Spinal cord (tissue), 10 donors: ENCODE data around the gene EZR. TPM values are rescaled to one million over a fixed set of nuclear protein-coding genes. Genes with fewer than 3 reads are reported as not detected.
A peak's percentile ranks its signal among the peaks of the same experiment; 100 is the strongest.
"Not testable (repeated sequence)": the region's sequence is repeated elsewhere in the genome, so short reads cannot be mapped to it uniquely, and the experiment has no call there.

Experiments used
- DNase-seq, 6 donors: peaks; one replicate each; pipeline versions ENCODE4 v3.0.0 to v3.0.0-alpha.2; 2013 to 2015; ENCODE audit warnings: low spot score in 6 of 6, low read depth in 4 of 6
- H3K27ac ChIP-seq: one replicate; pipeline ENCODE4 v1.5.1; 2013; ENCODE audit warnings: low read depth, low read length, control low read depth
- H3K27me3 ChIP-seq: one replicate; pipeline ENCODE4 v1.6.1; 2013; ENCODE audit warnings: low read length; ENCODE audit not compliant: control insufficient read depth, insufficient read depth
- H3K36me3 ChIP-seq: one replicate; pipeline ENCODE4 v1.6.1; 2013; ENCODE audit warnings: low read length; ENCODE audit not compliant: control insufficient read depth, insufficient read depth
- H3K4me1 ChIP-seq: one replicate; pipeline ENCODE4 v1.6.1; 2013; ENCODE audit warnings: low read length; ENCODE audit not compliant: control insufficient read depth, insufficient read depth
- H3K4me3 ChIP-seq: one replicate; pipeline ENCODE4 v1.5.1; 2013; ENCODE audit warnings: low read depth, low read length, control low read depth
- H3K9me3 ChIP-seq: one replicate; pipeline ENCODE4 v1.6.1; 2013; ENCODE audit warnings: low read length; ENCODE audit not compliant: control insufficient read depth, insufficient read depth
- whole genome bisulfite sequencing: methylation state at CpG from one replicate; pipeline ENCODE4 v1.1.5; 2013; ENCODE audit warnings: missing lambda C conversion rate; ENCODE audit not compliant: insufficient coverage; 5-methylcytosine and 5-hydroxymethylcytosine counted together
- polyA plus RNA-seq, 2 donors: library from polyadenylated mRNA; unstranded; fragments of 120-200 nt; gene quantifications; one replicate each; pipeline ENCODE4 v1.2.1, GENCODE V29; 2013; ENCODE audit not compliant: insufficient read length in 2 of 2
- total RNA-seq, 2 donors: library from RNA; depleted of rRNA in 1 of 2; stranded (reverse); fragments of 120-200 nt in 1 of 2; fragments of >200 nt in 1 of 2; gene quantifications; one replicate each; pipeline versions ENCODE4 v1.2.3 to v1.2.4, GENCODE V29; 2013 to 2014
- donor health status: healthy.

Gene EZR
- total and polyA plus RNA-seq, 4 donors = 114 to 244 (median 177) TPM

- WGBS = 58% methylated on average over 5 of the region's 7 CpGs
- Histone ChIP-seq H3K27ac (no peak overlapping the region), H3K4me1 (peaks cover 25% of the 10 kb centered on the region), H3K4me3 (no peak overlapping the region), H3K27me3 (no peaks in the 10 kb centered on the region), H3K9me3 (no peaks in the 10 kb centered on the region), H3K36me3 (no peaks in the 10 kb centered on the region)
- peak in 1 of 6 donors; percentile 73 for DNase-seq
These were observed 17.4 kb downstream of the EZR start for GRCh38 chr6:158801655-158802294.

- Histone ChIP-seq H3K4me1 (peaks cover 29% of the 10 kb centered on the region), H3K27ac (peak overlapping the region; percentile 49), H3K4me3 (no peak overlapping the region), H3K27me3 (no peaks in the 10 kb centered on the region), H3K9me3 (no peaks in the 10 kb centered on the region), H3K36me3 (no peaks in the 10 kb centered on the region)
- WGBS = 39% methylated on average over 7 of the region's 11 CpGs
- DNase-seq = peak in 2 of 6 donors; percentile 90 to 92
These were observed 19.9 kb downstream of the EZR start for GRCh38 chr6:158799051-158799792.

GRCh38 chr6:158798311-158798710, 20.9 kb downstream of the EZR start:
- WGBS = 39% methylated on average over 3 of the region's 8 CpGs
- Histone ChIP-seq H3K36me3 (no peaks in the 10 kb centered on the region), H3K27me3 (no peaks in the 10 kb centered on the region), H3K9me3 (no peaks in the 10 kb centered on the region), H3K4me1 (peaks cover 26% of the 10 kb centered on the region), H3K27ac (peak overlapping the region; percentile 49), H3K4me3 (no peak overlapping the region)
- DNase-seq = no peak

GRCh38 chr6:158797331-158798310, 21.5 kb downstream of the EZR start:
- H3K4me1 ChIP-seq = peaks cover 26% of the 10 kb centered on the region

GRCh38 chr6:158796353-158796752, 22.8 kb downstream of the EZR start:
- Histone ChIP-seq H3K9me3 (no peaks in the 10 kb centered on the region), H3K27ac (no peak overlapping the region), H3K4me1 (peaks cover 28% of the 10 kb centered on the region), H3K27me3 (no peaks in the 10 kb centered on the region), H3K36me3 (no peaks in the 10 kb centered on the region), H3K4me3 (no peak overlapping the region)
- no peak for DNase-seq
- 90% methylated on average over 2 of the region's 3 CpGs for WGBS

More at GRCh38 chr6:158797331-158798310, 21.5 kb downstream of the EZR start:
- no peaks in the 10 kb centered on the region for H3K36me3 ChIP-seq
- no peaks in the 10 kb centered on the region for H3K9me3 ChIP-seq
- peak overlapping the region; percentile 15 for H3K27ac ChIP-seq
- H3K27me3 ChIP-seq = no peaks in the 10 kb centered on the region
- no CpG with 5 or more reads among the region's 3 CpGs for whole genome bisulfite sequencing
- DNase-seq = peak in 1 of 6 donors; percentile 37
- no peak overlapping the region for H3K4me3 ChIP-seq

- Histone ChIP-seq H3K27me3 (no peaks in the 10 kb centered on the region), H3K4me3 (no peak overlapping the region), H3K27ac (no peak overlapping the region), H3K4me1 (peaks cover 22% of the 10 kb centered on the region), H3K36me3 (no peaks in the 10 kb centered on the region), H3K9me3 (no peaks in the 10 kb centered on the region)
- no peak for DNase-seq
- WGBS = 100% methylated on average over 2 of the region's 5 CpGs
These were observed 23.7 kb downstream of the EZR start for GRCh38 chr6:158795516-158795915.

- WGBS = no CpG with 5 or more reads among the region's 1 CpG
These were observed 25.7 kb downstream of the EZR start for GRCh38 chr6:158793432-158793831.

GRCh38 chr6:158792505-158792904, 26.7 kb downstream of the EZR start:
- 89% methylated on average over 6 of the region's 10 CpGs for WGBS
- peaks cover 16% of the 10 kb centered on the region for H3K4me1 ChIP-seq

More at GRCh38 chr6:158793432-158793831, 25.7 kb downstream of the EZR start:
- no peak for DNase-seq
- Histone ChIP-seq H3K4me1 (peaks cover 18% of the 10 kb centered on the region), H3K9me3 (no peaks in the 10 kb centered on the region), H3K4me3 (no peak overlapping the region), H3K36me3 (peaks cover under 1% of the 10 kb centered on the region), H3K27me3 (no peaks in the 10 kb centered on the region), H3K27ac (no peak overlapping the region)

GRCh38 chr6:158791274-158791855, 27.8 kb downstream of the EZR start:
- H3K4me3 ChIP-seq = no peak overlapping the region
- peaks cover 18% of the 10 kb centered on the region for H3K4me1 ChIP-seq
- H3K36me3 ChIP-seq = peaks cover 7% of the 10 kb centered on the region
- no peaks in the 10 kb centered on the region for H3K9me3 ChIP-seq
- H3K27me3 ChIP-seq = no peaks in the 10 kb centered on the region
- no peak for DNase-seq
- WGBS = no CpG with 5 or more reads among the region's 7 CpGs
- H3K27ac ChIP-seq = no peak overlapping the region

More at GRCh38 chr6:158792505-158792904, 26.7 kb downstream of the EZR start:
- H3K27ac ChIP-seq, H3K27me3 ChIP-seq, H3K4me3 ChIP-seq, H3K9me3 ChIP-seq, DNase-seq, H3K36me3 ChIP-seq: not testable (repeated sequence)
